Upper lobe of left lung (tissue), 4 donors: ENCODE data around the gene TNKS1BP1.

Source experiments
- CTCF ChIP-seq, 6 experiments: fragments of 450-650 bp in 4 of 6; fragments of 200-600 bp in 2 of 6; sonication (generic) in 2 of 6; IDR thresholded peaks; one replicate each; pipeline ENCODE4 v1.5.1; 2016 to 2019; ENCODE audit warnings: antibody characterized with exemption in 6 of 6
- EP300 ChIP-seq, 4 donors: sonication (generic); formaldehyde crosslinking; IDR thresholded peaks; one replicate each; pipeline ENCODE4 v1.5.1; 2017; ENCODE audit warnings: antibody characterized with exemption in 4 of 4, control low read depth in 2 of 4
- POLR2A ChIP-seq, 4 donors: fragments of 450-650 bp; IDR thresholded peaks; one replicate each; pipeline ENCODE4 v1.5.1; 2016 to 2017; ENCODE audit warnings: antibody characterized with exemption in 4 of 4, mild to moderate bottlenecking in 2 of 4
- POLR2AphosphoS5 ChIP-seq, 2 donors: sonication (generic); formaldehyde crosslinking; IDR thresholded peaks; one replicate each; pipeline ENCODE4 v1.5.1; 2017; ENCODE audit warnings: antibody characterized with exemption in 2 of 2

- TF ChIP-seq CTCF (IDR thresholded peaks at IDR 0.05) (no peak), POLR2A (IDR thresholded peaks at IDR 0.05) (no peak), EP300 (IDR thresholded peaks at IDR 0.05) (no peak), POLR2AphosphoS5 (IDR thresholded peaks at IDR 0.05) (no peak)
Measured at GRCh38 chr11:57341250-57341808, 16.6 kb upstream of the TNKS1BP1 start.
